Measurements from ENCODE around the gene PFKFB4.

The PFKFB4 gene

GRCh38 chr3:48565186-48565585 is 8.6 kb upstream of the PFKFB4 start:
- Histone ChIP-seq H3K27ac (ENCODE audit: low read depth, low read length) (no peak overlapping the region), H3K9me2 (replicated peaks; ENCODE audit: insufficient read depth, low read length) (no peaks in the 10 kb centered on the region), H2AFZ (ENCODE audit: low read depth, low read length, severe bottlenecking) (no peak overlapping the region), H3K4me2 (ENCODE audit: low read depth, low read length, poor library complexity, severe bottlenecking) (no peak overlapping the region), H3F3A (ENCODE audit: insufficient read depth) (no peaks in the 10 kb centered on the region), H3K27me3 (ENCODE audit: low read length) (no peaks in the 10 kb centered on the region), H3K9ac (ENCODE audit: low read length) (no peak overlapping the region), H3K4me3 (ENCODE audit: insufficient read depth, low read length, poor library complexity, severe bottlenecking) (no peak overlapping the region), H3K36me3 (ENCODE audit: low read length) (no peaks in the 10 kb centered on the region), H3K79me2 (ENCODE audit: insufficient read depth, low read length) (no peaks in the 10 kb centered on the region), H4K20me1 (ENCODE audit: low read depth, low read length) (no peaks in the 10 kb centered on the region), H3K9me3 (ENCODE audit: insufficient read depth, low read length) (no peaks in the 10 kb centered on the region)
- TF ChIP-seq EZH2phosphoT487 (conservative IDR thresholded peaks at IDR 0.05; ENCODE audit: low read length) (no peak), CTCF (IDR thresholded peaks at IDR 0.05; ENCODE audit: insufficient read depth, low read length, poor library complexity, severe bottlenecking) (no peak)

- no peaks in the 10 kb centered on the region for H3K27me3 ChIP-seq (ENCODE audit: low read length)
- H3F3A ChIP-seq (ENCODE audit: insufficient read depth): no peaks in the 10 kb centered on the region
- H3K27ac ChIP-seq (ENCODE audit: low read depth, low read length): no peak overlapping the region
- TF ChIP-seq CTCF (IDR thresholded peaks at IDR 0.05; ENCODE audit: insufficient read depth, low read length, poor library complexity, severe bottlenecking): no peak
- no peak for TF ChIP-seq EZH2phosphoT487 (conservative IDR thresholded peaks at IDR 0.05; ENCODE audit: low read length)
- H2AFZ ChIP-seq (ENCODE audit: low read depth, low read length, severe bottlenecking): no peak overlapping the region
- no peaks in the 10 kb centered on the region for H3K9me2 ChIP-seq (replicated peaks; ENCODE audit: insufficient read depth, low read length)
- no peak overlapping the region for H3K4me2 ChIP-seq (ENCODE audit: low read depth, low read length, poor library complexity, severe bottlenecking)
- no peaks in the 10 kb centered on the region for H3K9me3 ChIP-seq (ENCODE audit: insufficient read depth, low read length)
- H3K4me3 ChIP-seq (ENCODE audit: insufficient read depth, low read length, poor library complexity, severe bottlenecking): no peak overlapping the region
- H4K20me1 ChIP-seq (ENCODE audit: low read depth, low read length): no peaks in the 10 kb centered on the region
- no peak overlapping the region for H3K9ac ChIP-seq (ENCODE audit: low read length)
- H3K36me3 ChIP-seq (ENCODE audit: low read length): no peaks in the 10 kb centered on the region
- H3K79me2 ChIP-seq (ENCODE audit: insufficient read depth, low read length): no peaks in the 10 kb centered on the region
Observed at GRCh38 chr3:48564667-48565066, 8.1 kb upstream of the PFKFB4 start.

GRCh38 chr3:48564022-48564421 is 7.4 kb upstream of the PFKFB4 start:
- Histone ChIP-seq H3K27me3 (ENCODE audit: low read length) (no peaks in the 10 kb centered on the region), H3K79me2 (ENCODE audit: insufficient read depth, low read length) (no peaks in the 10 kb centered on the region), H4K20me1 (ENCODE audit: low read depth, low read length) (no peaks in the 10 kb centered on the region), H3K9ac (ENCODE audit: low read length) (no peak overlapping the region), H3K4me3 (ENCODE audit: insufficient read depth, low read length, poor library complexity, severe bottlenecking) (no peak overlapping the region), H3F3A (ENCODE audit: insufficient read depth) (no peaks in the 10 kb centered on the region), H3K9me3 (ENCODE audit: insufficient read depth, low read length) (no peaks in the 10 kb centered on the region), H3K9me2 (replicated peaks; ENCODE audit: insufficient read depth, low read length) (no peaks in the 10 kb centered on the region), H3K4me2 (ENCODE audit: low read depth, low read length, poor library complexity, severe bottlenecking) (no peak overlapping the region), H3K36me3 (ENCODE audit: low read length) (no peaks in the 10 kb centered on the region), H3K27ac (ENCODE audit: low read depth, low read length) (no peak overlapping the region), H2AFZ (ENCODE audit: low read depth, low read length, severe bottlenecking) (no peak overlapping the region)
- no peak for TF ChIP-seq EZH2phosphoT487 (conservative IDR thresholded peaks at IDR 0.05; ENCODE audit: low read length)

- TF ChIP-seq EZH2phosphoT487 (conservative IDR thresholded peaks at IDR 0.05; ENCODE audit: low read length) (no peak), CTCF (IDR thresholded peaks at IDR 0.05; ENCODE audit: insufficient read depth, low read length, poor library complexity, severe bottlenecking) (no peak)
Observed at GRCh38 chr3:48563382-48563918, 6.8 kb upstream of the PFKFB4 start, which contains the start of gene UCN2. Gene UCN2, minus strand, starts transcription at chr3:48563781. Its CDS starts 657 bp downstream, at chr3:48563124.

More at GRCh38 chr3:48563382-48563918, 6.8 kb upstream of the PFKFB4 start, which contains the start of gene UCN2:
- H3K36me3 ChIP-seq (ENCODE audit: low read length): no peaks in the 10 kb centered on the region
- H3F3A ChIP-seq (ENCODE audit: insufficient read depth): no peaks in the 10 kb centered on the region
- H3K9me2 ChIP-seq (replicated peaks; ENCODE audit: insufficient read depth, low read length): no peaks in the 10 kb centered on the region
- H3K9ac ChIP-seq (ENCODE audit: low read length): no peak within 1 kb of the TSS
- no peak within 1 kb of the TSS for H2AFZ ChIP-seq (ENCODE audit: low read depth, low read length, severe bottlenecking)
- H3K4me2 ChIP-seq (ENCODE audit: low read depth, low read length, poor library complexity, severe bottlenecking): no peak within 1 kb of the TSS
- no peaks in the 10 kb centered on the region for H4K20me1 ChIP-seq (ENCODE audit: low read depth, low read length)
- H3K79me2 ChIP-seq (ENCODE audit: insufficient read depth, low read length): no peaks in the 10 kb centered on the region
- no peak within 1 kb of the TSS for H3K4me3 ChIP-seq (ENCODE audit: insufficient read depth, low read length, poor library complexity, severe bottlenecking)
- no peaks in the 10 kb centered on the region for H3K9me3 ChIP-seq (ENCODE audit: insufficient read depth, low read length)
- no peaks in the 10 kb centered on the region for H3K27me3 ChIP-seq (ENCODE audit: low read length)
- H3K27ac ChIP-seq (ENCODE audit: low read depth, low read length): no peak within 1 kb of the TSS

Measured in SU-DHL-6 (cell line).